Endothelial cell of umbilical vein (primary cell): ENCODE measurements around the gene LONP1. TPM values are rescaled to one million over a fixed set of nuclear protein-coding genes. Genes with fewer than 3 reads are reported as not detected.
"Not testable (repeated sequence)": the region's sequence is repeated elsewhere in the genome, so short reads cannot be mapped to it uniquely, and the experiment has no call there.

Source experiments
- BruUV-seq: library from RNA; stranded (reverse); fragments of 400-500 nt; replicated peaks from 2 replicates; lab custom pipeline; 2021; lab: Mats Ljungman, UMichigan
- CTCF ChIA-PET: fragments of 300-600, 350-600 bp; sonication (Branson Sonifier 250); formaldehyde crosslinking; loops from one replicate; lab custom pipeline; 2021; ENCODE audit warnings: antibody characterized with exemption, inconsistent platforms; lab: Charles Lee
- POLR2A ChIA-PET: fragments of 300-600, 350-600 bp; sonication (Branson Sonifier 250); formaldehyde crosslinking; loops from one replicate; lab custom pipeline; 2021; ENCODE audit warnings: antibody characterized with exemption, inconsistent platforms; lab: Charles Lee
- DNase-seq: peaks from one replicate; pipeline ENCODE4 v3.0.0-alpha.2; 2011; ENCODE audit warnings: low read depth, low spot score
- FAIRE-seq: peaks from 2 replicates; lab custom pipeline; 2011; peaks lifted over from hg19 to GRCh38; lab: Jason Lieb, UNC
- H2AFZ ChIP-seq: 2 replicates; pipeline ENCODE4 v1.6.0; 2012; ENCODE audit warnings: low read depth, low read length, control low read depth, inconsistent platforms
- H3K27ac ChIP-seq: 2 replicates; pipeline ENCODE4 v1.5.1; 2011; ENCODE audit warnings: low read depth, mild to moderate bottlenecking, control low read depth, low read length, moderate library complexity; ENCODE audit not compliant: insufficient read depth
- H3K27me3 ChIP-seq, 2 experiments: 2 replicates each; pipeline versions ENCODE4 v1.6.0 to v1.6.1; 2011; ENCODE audit warnings: low read length in 2 of 2, mixed read lengths in 1 of 2; ENCODE audit not compliant: control insufficient read depth in 2 of 2, insufficient read depth in 2 of 2
- H3K36me3 ChIP-seq, 2 experiments: 2 replicates in 1 of 2; 3 replicates in 1 of 2; pipeline ENCODE4 v1.5.1; 2011; ENCODE audit warnings: low read length in 2 of 2, mild to moderate bottlenecking in 1 of 2, moderate library complexity in 1 of 2; ENCODE audit not compliant: control insufficient read depth in 2 of 2, insufficient read depth in 2 of 2; ENCODE audit errors: extremely low read depth in 1 of 2
- H3K4me1 ChIP-seq: 3 replicates; pipeline ENCODE4 v1.5.1; 2011; ENCODE audit warnings: mild to moderate bottlenecking, low read length; ENCODE audit not compliant: control insufficient read depth, insufficient read depth; ENCODE audit errors: extremely low read depth
- H3K4me2 ChIP-seq: 2 replicates; pipeline ENCODE4 v1.6.1; 2011; ENCODE audit warnings: low read length, control low read depth, mixed read lengths; ENCODE audit not compliant: insufficient read depth
- H3K4me3 ChIP-seq, 3 experiments: fragments of 200-600 bp in 1 of 3; sonication (generic), shearing (Covaris generic) in 1 of 3; replicated peaks in 1 of 3; 2 replicates each; pipeline ENCODE4 v1.5.1; 2011 to 2016; ENCODE audit warnings: control low read depth in 3 of 3, low read length in 3 of 3, mild to moderate bottlenecking in 2 of 3, inconsistent platforms in 1 of 3, low read depth in 1 of 3, moderate library complexity in 1 of 3; ENCODE audit not compliant: insufficient read depth in 1 of 3
- H3K79me2 ChIP-seq: 2 replicates; pipeline ENCODE4 v1.6.0; 2012; ENCODE audit warnings: low read length, inconsistent platforms; ENCODE audit not compliant: control insufficient read depth, insufficient read depth
- H3K9ac ChIP-seq: replicated peaks from 2 replicates; pipeline ENCODE3; 2011; ENCODE audit warnings: low read length, control low read depth; ENCODE audit not compliant: insufficient read depth; ENCODE audit errors: extremely low read depth
- H3K9me1 ChIP-seq: replicated peaks from 3 replicates; pipeline ENCODE4 v1.6.0; 2011; ENCODE audit warnings: mild to moderate bottlenecking, low read length; ENCODE audit not compliant: control insufficient read depth, insufficient read depth; ENCODE audit errors: extremely low read depth
- H3K9me3 ChIP-seq: replicated peaks from 2 replicates; pipeline ENCODE4 v1.5.1; 2012; ENCODE audit warnings: low read length, inconsistent platforms; ENCODE audit not compliant: control insufficient read depth, insufficient read depth
- H4K20me1 ChIP-seq: replicated peaks from 2 replicates; pipeline ENCODE3; 2011; ENCODE audit warnings: mild to moderate bottlenecking, low read length; ENCODE audit not compliant: control insufficient read depth, insufficient read depth; ENCODE audit errors: extremely low read depth
- EZH2 ChIP-seq: IDR thresholded peaks from 2 replicates; pipeline ENCODE4 v1.6.1; 2012; ENCODE audit warnings: borderline replicate concordance, low read depth, mild to moderate bottlenecking, moderate library complexity, low read length, inconsistent platforms; ENCODE audit not compliant: severe bottlenecking
- FOS ChIP-seq: IDR thresholded peaks from 2 replicates; pipeline ENCODE4 v1.6.1; 2011; ENCODE audit warnings: mild to moderate bottlenecking, low read length, moderate library complexity, borderline replicate concordance; ENCODE audit not compliant: insufficient read depth
- GATA2 ChIP-seq: IDR thresholded peaks from 2 replicates; pipeline ENCODE4 v1.7.0; 2011; ENCODE audit warnings: low read depth, mild to moderate bottlenecking, moderate library complexity, mixed read lengths, low read length; ENCODE audit not compliant: insufficient read length, insufficient read depth
- MYC ChIP-seq: IDR thresholded peaks from one replicate; pipeline ENCODE4 v1.6.1; 2011; ENCODE audit warnings: mild to moderate bottlenecking, low read depth, low read length
- POLR2A ChIP-seq: IDR thresholded peaks from 2 replicates; pipeline ENCODE4 v1.6.1; 2012; ENCODE audit warnings: low read depth, mild to moderate bottlenecking, control low read depth, low read length
- POLR2AphosphoS5 ChIP-seq: IDR thresholded peaks from 2 replicates; pipeline ENCODE4 v1.6.1; 2012; ENCODE audit warnings: low read depth, mild to moderate bottlenecking, control low read depth, low read length, moderate library complexity; ENCODE audit not compliant: insufficient read depth
- dilution Hi-C: fragments of 300-500 bp; cut with MboI; formaldehyde crosslinking; loops from one replicate; pipeline ENCODE4 v1.15.0; 2019; ENCODE audit warnings: low sequenced_read_pairs; ENCODE audit not compliant: extremely low pct_ligation_motif_present
- intact Hi-C: fragments of 100-400 bp; cut with micrococcal nuclease; formaldehyde crosslinking; loops from one replicate; pipeline ENCODE4 v1.10.0; 2022
- polyA plus RNA-seq, 4 experiments: library from polyadenylated mRNA; depleted of rRNA in 3 of 4; stranded (reverse) in 3 of 4; unstranded in 1 of 4; fragments of >200 nt; gene quantifications; 2 replicates each; pipeline versions ENCODE4 v1.2.1 to v1.2.3, GENCODE V29; 2011 to 2012; ENCODE audit warnings: missing spikeins in 1 of 4
- total RNA-seq: library from RNA; stranded (reverse); gene quantifications from 2 replicates; pipeline ENCODE4 v1.2.3, GENCODE V29; 2021
- TF ChIP-seq, protein P1 (sequence below), 2 donors: IDR thresholded peaks; 1 replicate in 1 of 2; 2 replicates in 1 of 2; pipeline ENCODE4 v1.5.1; 2011; ENCODE audit warnings: low read length in 2 of 2, mild to moderate bottlenecking in 2 of 2, moderate library complexity in 2 of 2, control low read depth in 1 of 2, inconsistent platforms in 1 of 2, low read depth in 1 of 2; ENCODE audit not compliant: insufficient read depth in 1 of 2; ENCODE audit errors: extremely low read depth in 1 of 2
- TF ChIP-seq, protein P2 (sequence below): IDR thresholded peaks from 2 replicates; pipeline ENCODE4 v1.6.1; 2011; ENCODE audit not compliant: insufficient read depth, insufficient read length

LONP1 gene
- total and polyA plus RNA-seq, 2 donors (not counting 3 experiments of a cell fraction or from before 2014, with no cell fraction given): 70.0 to 95.7 TPM

DNA sequence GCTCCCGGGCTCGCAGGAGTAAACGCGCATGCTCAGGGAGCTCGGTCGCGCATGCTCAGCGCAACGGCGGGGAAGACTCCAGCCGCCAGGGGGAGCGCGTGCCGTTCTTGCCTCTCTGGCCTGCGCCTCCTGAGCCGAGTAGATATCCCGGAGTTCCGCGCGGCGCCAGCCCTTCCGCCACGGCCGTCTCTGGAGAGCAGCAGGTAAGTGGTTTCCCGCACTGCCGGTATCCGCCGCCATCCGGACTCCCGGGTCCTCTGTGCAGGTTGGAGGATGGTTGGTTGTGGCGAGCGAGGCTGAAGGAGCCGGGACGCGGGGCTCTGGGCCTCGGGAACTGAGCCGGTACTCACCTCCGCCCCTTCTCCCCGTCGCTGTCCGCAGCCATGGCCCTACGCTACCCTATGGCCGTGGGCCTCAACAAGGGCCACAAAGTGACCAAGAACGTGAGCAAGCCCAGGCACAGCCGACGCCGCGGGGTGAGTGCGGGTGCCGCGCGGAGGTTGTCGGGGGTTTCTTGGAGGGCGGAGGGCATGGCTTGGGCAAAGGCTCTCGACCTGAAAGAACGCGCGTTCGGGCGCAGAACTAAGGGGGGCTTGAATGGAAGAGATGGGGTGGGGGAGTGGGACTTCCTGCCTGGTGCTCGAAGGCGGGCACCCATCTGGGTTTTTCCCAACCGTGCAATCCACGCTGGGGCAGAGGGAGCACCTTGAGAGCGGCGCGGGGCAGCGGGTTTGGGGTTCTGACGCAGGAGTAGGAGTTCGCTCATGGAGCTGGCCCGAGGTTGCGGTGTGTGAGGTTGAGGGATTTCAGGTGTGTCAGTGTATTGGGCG is 29.6 kb downstream of the LONP1 start, which contains the start of gene RPL36:
TSS of gene RPL36 (plus strand) at position 171 of the 830 bp plus-strand sequence. CDS start at position 384, 213 bp downstream.
- H3K4me1 ChIP-seq: peaks cover 8% of the 10 kb centered on the region
- ChIA-PET CTCF (interaction anchor here (0.6 to 1.6 kb wide), 19 partner anchors 9 to 137 kb away, joined by 3 to 9 read pairs (median 3); partner anchors contain the start of genes CATSPERD, LONP1, MICOS13 and SAFB2), POLR2A (interaction anchor here (0.8 to 1.6 kb wide), 8 partner anchors 10 to 214 kb away, joined by 3 to 7 read pairs (median 4); partner anchors contain the start of genes CATSPERD, LONP1, SAFB and SAFB2)
- H3K9ac ChIP-seq: peak within 1 kb of the TSS; percentile 81
- H3K27ac ChIP-seq: peak within 1 kb of the TSS; percentile 79
- H3K9me3 ChIP-seq: no peaks in the 10 kb centered on the region
- peaks cover 50% of the 10 kb centered on the region for H3K79me2 ChIP-seq
- peak; percentile 99 for DNase-seq
- H3K27me3 ChIP-seq: no peaks in the 10 kb centered on the region
- TF ChIP-seq, protein P1, sequence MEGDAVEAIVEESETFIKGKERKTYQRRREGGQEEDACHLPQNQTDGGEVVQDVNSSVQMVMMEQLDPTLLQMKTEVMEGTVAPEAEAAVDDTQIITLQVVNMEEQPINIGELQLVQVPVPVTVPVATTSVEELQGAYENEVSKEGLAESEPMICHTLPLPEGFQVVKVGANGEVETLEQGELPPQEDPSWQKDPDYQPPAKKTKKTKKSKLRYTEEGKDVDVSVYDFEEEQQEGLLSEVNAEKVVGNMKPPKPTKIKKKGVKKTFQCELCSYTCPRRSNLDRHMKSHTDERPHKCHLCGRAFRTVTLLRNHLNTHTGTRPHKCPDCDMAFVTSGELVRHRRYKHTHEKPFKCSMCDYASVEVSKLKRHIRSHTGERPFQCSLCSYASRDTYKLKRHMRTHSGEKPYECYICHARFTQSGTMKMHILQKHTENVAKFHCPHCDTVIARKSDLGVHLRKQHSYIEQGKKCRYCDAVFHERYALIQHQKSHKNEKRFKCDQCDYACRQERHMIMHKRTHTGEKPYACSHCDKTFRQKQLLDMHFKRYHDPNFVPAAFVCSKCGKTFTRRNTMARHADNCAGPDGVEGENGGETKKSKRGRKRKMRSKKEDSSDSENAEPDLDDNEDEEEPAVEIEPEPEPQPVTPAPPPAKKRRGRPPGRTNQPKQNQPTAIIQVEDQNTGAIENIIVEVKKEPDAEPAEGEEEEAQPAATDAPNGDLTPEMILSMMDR (IDR thresholded peaks at IDR 0.05; ENCODE audit: extremely low read depth in 1 of 2, insufficient read depth in 1 of 2, low read depth in 1 of 2, low read length in 2 of 2): peak; percentile 99 to 100
- TF ChIP-seq POLR2A: peak; percentile 98
- TF ChIP-seq FOS: no peak
- TF ChIP-seq, protein P2, sequence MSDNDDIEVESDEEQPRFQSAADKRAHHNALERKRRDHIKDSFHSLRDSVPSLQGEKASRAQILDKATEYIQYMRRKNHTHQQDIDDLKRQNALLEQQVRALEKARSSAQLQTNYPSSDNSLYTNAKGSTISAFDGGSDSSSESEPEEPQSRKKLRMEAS: peak; percentile 35
- TF ChIP-seq EZH2: no peak
- TF ChIP-seq MYC: peak; percentile 71
- TF ChIP-seq GATA2: no peak
- TF ChIP-seq POLR2AphosphoS5: peak; percentile 99
- H3K4me2 ChIP-seq: peak within 1 kb of the TSS; percentile 51
- FAIRE-seq: peak; percentile 99
- peak within 1 kb of the TSS; percentile 74 to 87 (median 78) for H3K4me3 ChIP-seq
- intact Hi-C loops (loop anchor here (1.0 kb wide), 3 partner anchors 10 to 104 kb away; partner anchors contain the start of genes CATSPERD, LONP1 and MICOS13), dilution Hi-C loops (no loop called here)
- TSS peak; percentile 76 for BruUV-seq
- peak within 1 kb of the TSS; percentile 54 for H2AFZ ChIP-seq
- peaks cover 8 to 34% of the 10 kb centered on the region in 2 experiments for H3K36me3 ChIP-seq
- H3K9me1 ChIP-seq: no peaks in the 10 kb centered on the region
- no peaks in the 10 kb centered on the region for H4K20me1 ChIP-seq

DNA sequence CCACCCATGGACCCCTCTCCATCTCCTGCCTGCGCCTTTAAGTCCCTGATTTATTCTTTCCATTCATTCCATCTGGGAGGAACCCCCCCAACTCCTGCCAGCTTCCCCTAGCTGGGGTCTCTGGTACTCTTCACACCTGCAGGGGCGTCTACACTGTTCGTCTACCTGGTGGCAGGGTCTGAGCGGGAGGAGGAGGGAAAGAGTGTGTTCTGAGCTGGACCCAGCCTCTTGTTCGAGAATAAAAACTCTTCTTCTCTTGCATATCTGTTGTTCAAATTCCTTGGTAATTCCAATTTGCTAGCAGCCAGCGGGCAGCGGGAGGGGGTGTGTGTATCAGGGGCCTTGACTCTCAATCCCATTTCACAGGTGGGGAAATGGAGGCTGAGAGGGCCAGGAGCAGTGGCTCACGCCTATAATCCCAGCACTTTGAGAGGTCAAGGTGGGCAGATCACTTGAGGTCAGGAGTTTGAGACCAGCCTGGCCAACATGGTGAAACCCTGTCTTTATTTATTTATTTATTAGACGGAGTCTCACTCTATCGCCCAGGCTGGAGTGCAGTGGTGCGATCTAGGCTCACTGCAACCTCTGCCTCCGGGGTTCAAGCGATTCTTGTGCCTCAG is 31.6 kb downstream of the LONP1 start:
- H3K9me3 ChIP-seq, H4K20me1 ChIP-seq, H3K4me1 ChIP-seq, BruUV-seq, DNase-seq, H3K4me2 ChIP-seq, FAIRE-seq, dilution Hi-C loops, H3K9ac ChIP-seq, POLR2A ChIA-PET, H3K9me1 ChIP-seq, H3K4me3 ChIP-seq, H3K27ac ChIP-seq, H3K27me3 ChIP-seq, H2AFZ ChIP-seq, intact Hi-C loops: not testable (repeated sequence)
- Histone ChIP-seq H3K79me2 (peaks cover 33% of the 10 kb centered on the region), H3K36me3 (peaks cover 8 to 17% of the 10 kb centered on the region in 2 experiments)
- CTCF ChIA-PET: interaction anchor here (1.8 kb wide), 2 partner anchors 23 to 66 kb away, joined by 4 to 10 read pairs; partner anchors contain the start of genes SAFB and SAFB2
